Measurements from ENCODE around the gene SLC35E1.

SLC35E1 gene

GRCh38 chr19:16605553-16605994 is 33.4 kb upstream of the SLC35E1 start:
- Histone ChIP-seq H3K79me2 (ENCODE audit: insufficient read depth, low read length) (peaks cover 99% of the 10 kb centered on the region), H3K27ac (ENCODE audit: low read length) (no peak overlapping the region; the same call in 1 of the 2 replicates), H3K36me3 (ENCODE audit: insufficient read depth, low read length) (peaks cover 5% of the 10 kb centered on the region; the same call in 1 of the 2 replicates), H3K27me3 (ENCODE audit: insufficient read depth, low read length, poor library complexity) (no peaks in the 10 kb centered on the region), H2AFZ (ENCODE audit: low read depth, low read length) (no peak overlapping the region), H3K9me3 (ENCODE audit: insufficient read depth, low read length, severe bottlenecking) (no peaks in the 10 kb centered on the region), H3K4me1 (ENCODE audit: insufficient read depth, low read length) (no peaks in the 10 kb centered on the region), H4K20me1 (ENCODE audit: insufficient read depth, low read length) (peaks cover 84% of the 10 kb centered on the region), H3K9ac (ENCODE audit: low read depth, low read length) (no peak overlapping the region), H3K4me2 (ENCODE audit: insufficient read depth, low read length) (no peak overlapping the region), H3K4me3 (ENCODE audit: low read depth in 1 of 2, low read length in 2 of 2) (no peak overlapping the region)
- TF ChIP-seq CTCF (IDR thresholded peaks at IDR 0.05; ENCODE audit: borderline replicate concordance, extremely low read depth, low read length, poor library complexity, severe bottlenecking) (no peak), EZH2 (IDR thresholded peaks at IDR 0.05; ENCODE audit: borderline replicate concordance, low read depth, low read length, severe bottlenecking) (no peak)
- ATAC-seq (ENCODE audit: insufficient read depth, low read depth) (no peak), DNase-seq (no peak)

GRCh38 chr19:16605115-16605514 is 32.9 kb upstream of the SLC35E1 start:
- Histone ChIP-seq H3K4me3 (ENCODE audit: low read depth in 1 of 2, low read length in 2 of 2) (no peak overlapping the region), H3K27me3 (ENCODE audit: insufficient read depth, low read length, poor library complexity) (no peaks in the 10 kb centered on the region), H3K27ac (ENCODE audit: low read length) (no peak overlapping the region), H3K79me2 (ENCODE audit: insufficient read depth, low read length) (peaks cover 99% of the 10 kb centered on the region), H4K20me1 (ENCODE audit: insufficient read depth, low read length) (peaks cover 87% of the 10 kb centered on the region), H2AFZ (ENCODE audit: low read depth, low read length) (no peak overlapping the region), H3K4me1 (ENCODE audit: insufficient read depth, low read length) (no peaks in the 10 kb centered on the region), H3K9me3 (ENCODE audit: insufficient read depth, low read length, severe bottlenecking) (no peaks in the 10 kb centered on the region), H3K4me2 (ENCODE audit: insufficient read depth, low read length) (no peak overlapping the region), H3K36me3 (ENCODE audit: insufficient read depth, low read length) (peaks cover 5% of the 10 kb centered on the region; the same call in 1 of the 2 replicates), H3K9ac (ENCODE audit: low read depth, low read length) (no peak overlapping the region)
- TF ChIP-seq EZH2 (IDR thresholded peaks at IDR 0.05; ENCODE audit: borderline replicate concordance, low read depth, low read length, severe bottlenecking) = no peak
- no peak for TF ChIP-seq CTCF (IDR thresholded peaks at IDR 0.05; ENCODE audit: borderline replicate concordance, extremely low read depth, low read length, poor library complexity, severe bottlenecking)
- ATAC-seq (ENCODE audit: insufficient read depth, low read depth) (no peak), DNase-seq (no peak)

- Histone ChIP-seq H3K36me3 (ENCODE audit: insufficient read depth, low read length) (peaks cover 5% of the 10 kb centered on the region; the same call in 1 of the 2 replicates), H3K27me3 (ENCODE audit: insufficient read depth, low read length, poor library complexity) (no peaks in the 10 kb centered on the region), H2AFZ (ENCODE audit: low read depth, low read length) (no peak overlapping the region), H3K79me2 (ENCODE audit: insufficient read depth, low read length) (peaks cover 99% of the 10 kb centered on the region), H3K4me1 (ENCODE audit: insufficient read depth, low read length) (no peaks in the 10 kb centered on the region), H3K4me3 (ENCODE audit: low read depth in 1 of 2, low read length in 2 of 2) (no peak overlapping the region), H3K4me2 (ENCODE audit: insufficient read depth, low read length) (no peak overlapping the region), H3K9ac (ENCODE audit: low read depth, low read length) (no peak overlapping the region), H3K27ac (ENCODE audit: low read length) (no peak overlapping the region), H4K20me1 (ENCODE audit: insufficient read depth, low read length) (peaks cover 89% of the 10 kb centered on the region), H3K9me3 (ENCODE audit: insufficient read depth, low read length, severe bottlenecking) (no peaks in the 10 kb centered on the region)
- no peak for TF ChIP-seq EZH2 (IDR thresholded peaks at IDR 0.05; ENCODE audit: borderline replicate concordance, low read depth, low read length, severe bottlenecking)
- no peak for TF ChIP-seq CTCF (IDR thresholded peaks at IDR 0.05; ENCODE audit: borderline replicate concordance, extremely low read depth, low read length, poor library complexity, severe bottlenecking)
- ATAC-seq (ENCODE audit: insufficient read depth, low read depth) (no peak), DNase-seq (no peak)
Observed at GRCh38 chr19:16604615-16605014, 32.4 kb upstream of the SLC35E1 start.

GRCh38 chr19:16603090-16603489 is 30.9 kb upstream of the SLC35E1 start:
- DNase-seq (no peak), ATAC-seq (ENCODE audit: insufficient read depth, low read depth) (no peak)
- peaks cover 5% of the 10 kb centered on the region; the same call in 1 of the 2 replicates for H3K36me3 ChIP-seq (ENCODE audit: insufficient read depth, low read length)
- no peak overlapping the region for H3K9ac ChIP-seq (ENCODE audit: low read depth, low read length)
- H3K4me1 ChIP-seq (ENCODE audit: insufficient read depth, low read length) = no peaks in the 10 kb centered on the region
- no peaks in the 10 kb centered on the region for H3K27me3 ChIP-seq (ENCODE audit: insufficient read depth, low read length, poor library complexity)
- no peak overlapping the region for H3K27ac ChIP-seq (ENCODE audit: low read length)
- no peak overlapping the region for H3K4me3 ChIP-seq (ENCODE audit: low read depth in 1 of 2, low read length in 2 of 2)
- H4K20me1 ChIP-seq (ENCODE audit: insufficient read depth, low read length) = peaks cover 92% of the 10 kb centered on the region
- H2AFZ ChIP-seq (ENCODE audit: low read depth, low read length) = no peak overlapping the region
- H3K9me3 ChIP-seq (ENCODE audit: insufficient read depth, low read length, severe bottlenecking) = no peaks in the 10 kb centered on the region
- no peak for TF ChIP-seq CTCF (IDR thresholded peaks at IDR 0.05; ENCODE audit: borderline replicate concordance, extremely low read depth, low read length, poor library complexity, severe bottlenecking)
- TF ChIP-seq EZH2 (IDR thresholded peaks at IDR 0.05; ENCODE audit: borderline replicate concordance, low read depth, low read length, severe bottlenecking) = no peak
- H3K4me2 ChIP-seq (ENCODE audit: insufficient read depth, low read length) = no peak overlapping the region
- H3K79me2 ChIP-seq (ENCODE audit: insufficient read depth, low read length) = peaks cover 99% of the 10 kb centered on the region

All from DND-41 (cell line).